ENCODE measurements around the gene TGFBR3.

Gene TGFBR3

DNA sequence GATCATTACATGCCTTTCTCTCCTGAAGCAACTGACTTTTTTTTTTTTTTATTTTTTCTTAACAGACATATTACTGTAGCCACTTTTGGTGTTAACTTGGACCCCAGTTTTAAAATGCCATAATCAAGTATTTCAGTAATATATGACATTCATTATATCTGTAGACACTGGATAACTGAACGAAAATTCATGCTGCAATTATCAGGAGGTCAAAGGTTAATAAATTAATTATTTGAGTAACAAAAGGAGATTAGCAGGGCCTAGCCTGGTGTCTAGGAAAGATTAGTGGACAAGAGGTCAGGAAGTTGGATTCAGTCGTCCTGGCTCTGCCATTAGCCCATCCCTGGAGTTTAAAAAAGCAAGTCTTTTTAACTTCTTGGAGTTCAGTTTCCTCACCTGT lies 168.1 kb downstream of the TGFBR3 start:
- no peak for DNase-seq (ENCODE audit: low read depth in 1 of 2, low spot score in 1 of 2)

GRCh38 chr1:91716339-91716738 lies 169.6 kb downstream of the TGFBR3 start:
- DNase-seq (ENCODE audit: low read depth in 1 of 2, low spot score in 1 of 2): no peak

GRCh38 chr1:91715416-91716000 lies 170.4 kb downstream of the TGFBR3 start:
- DNase-seq (ENCODE audit: low read depth in 1 of 2, low spot score in 1 of 2): no peak

DNA sequence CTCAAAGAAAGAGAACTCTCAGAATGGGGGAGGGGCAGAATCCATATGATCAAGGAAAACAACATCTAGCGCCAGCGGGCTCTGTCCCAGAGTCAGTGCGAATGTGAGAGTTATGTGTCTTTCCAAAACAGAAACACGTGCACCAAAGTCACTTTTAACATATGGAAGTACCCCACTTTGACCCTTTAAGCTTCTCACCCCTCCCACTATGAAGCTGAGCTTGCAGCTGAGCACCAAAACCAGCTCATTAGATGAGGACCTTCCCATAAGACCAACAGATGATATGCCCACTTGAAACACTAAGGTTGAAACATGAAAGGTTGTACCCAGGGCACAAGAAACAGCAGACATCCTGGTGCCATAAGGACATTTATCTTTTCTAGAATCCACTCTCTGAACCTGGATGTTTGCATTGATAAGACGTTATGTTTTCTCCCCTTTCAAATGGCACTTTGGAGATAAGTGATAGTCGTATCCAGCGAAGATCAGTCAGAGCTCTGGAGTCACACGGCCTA lies 171.0 kb downstream of the TGFBR3 start:
- DNase-seq (ENCODE audit: low read depth in 1 of 2, low spot score in 1 of 2): no peak

DNA sequence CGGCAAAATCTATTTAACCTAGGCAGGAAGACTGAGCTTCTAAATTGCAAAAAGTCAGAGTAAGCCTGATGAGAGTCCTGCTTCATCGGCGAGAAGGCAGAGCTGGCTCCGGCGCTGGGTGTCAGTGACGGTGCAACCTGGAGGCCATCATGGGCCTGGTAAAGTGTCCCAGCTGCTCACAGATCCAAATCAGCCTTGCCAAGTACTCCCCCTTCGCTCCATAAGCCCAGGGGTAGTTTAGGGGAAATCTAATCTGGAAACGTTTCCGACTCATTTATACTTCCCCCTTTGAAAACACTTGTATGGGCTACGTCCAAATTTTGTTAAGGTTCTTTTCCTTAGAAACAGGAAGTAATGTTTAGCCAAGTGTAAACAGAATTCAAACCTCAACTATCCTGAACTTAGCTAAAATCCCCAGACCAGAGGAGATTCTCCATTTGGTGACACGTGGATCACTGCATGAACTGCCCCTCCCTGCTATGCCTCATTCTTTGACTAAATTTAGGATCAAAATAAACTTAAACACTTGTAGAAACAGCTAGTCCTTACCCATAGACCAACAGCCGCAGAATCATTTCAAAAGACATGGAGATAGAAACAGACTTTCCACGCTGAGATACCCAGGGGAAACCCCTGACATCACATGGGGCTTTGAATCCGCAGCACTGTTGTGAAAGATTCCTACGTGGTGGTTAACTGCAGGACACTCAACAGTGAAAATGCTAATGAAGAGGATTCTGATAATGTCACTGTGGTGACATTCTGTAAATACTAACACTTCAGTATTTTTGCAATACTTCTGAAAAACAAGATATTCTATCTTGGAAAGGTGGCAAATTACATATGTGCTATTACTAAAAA lies 172.7 kb downstream of the TGFBR3 start:
- no peak for DNase-seq (ENCODE audit: low read depth in 1 of 2, low spot score in 1 of 2)

DNA sequence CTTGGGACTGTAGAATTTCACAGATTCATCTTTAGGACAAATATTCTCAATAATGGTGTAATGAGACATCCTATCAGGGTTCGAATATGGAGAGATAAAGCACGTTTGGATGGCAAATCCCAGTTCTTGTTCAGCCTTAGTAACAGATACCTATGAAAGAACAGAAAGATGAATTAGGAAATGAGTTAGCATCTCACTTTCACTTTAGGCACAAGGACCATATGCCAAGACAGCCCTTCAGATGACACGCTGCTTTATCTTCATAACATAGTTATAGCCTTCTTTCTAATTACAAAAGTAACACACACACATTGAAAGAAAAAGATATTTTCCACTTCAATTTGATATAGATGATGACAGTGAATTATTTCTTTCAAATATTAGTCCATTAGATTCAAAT lies 173.6 kb downstream of the TGFBR3 start:
- DNase-seq (ENCODE audit: low read depth in 1 of 2, low spot score in 1 of 2): no peak

DNA sequence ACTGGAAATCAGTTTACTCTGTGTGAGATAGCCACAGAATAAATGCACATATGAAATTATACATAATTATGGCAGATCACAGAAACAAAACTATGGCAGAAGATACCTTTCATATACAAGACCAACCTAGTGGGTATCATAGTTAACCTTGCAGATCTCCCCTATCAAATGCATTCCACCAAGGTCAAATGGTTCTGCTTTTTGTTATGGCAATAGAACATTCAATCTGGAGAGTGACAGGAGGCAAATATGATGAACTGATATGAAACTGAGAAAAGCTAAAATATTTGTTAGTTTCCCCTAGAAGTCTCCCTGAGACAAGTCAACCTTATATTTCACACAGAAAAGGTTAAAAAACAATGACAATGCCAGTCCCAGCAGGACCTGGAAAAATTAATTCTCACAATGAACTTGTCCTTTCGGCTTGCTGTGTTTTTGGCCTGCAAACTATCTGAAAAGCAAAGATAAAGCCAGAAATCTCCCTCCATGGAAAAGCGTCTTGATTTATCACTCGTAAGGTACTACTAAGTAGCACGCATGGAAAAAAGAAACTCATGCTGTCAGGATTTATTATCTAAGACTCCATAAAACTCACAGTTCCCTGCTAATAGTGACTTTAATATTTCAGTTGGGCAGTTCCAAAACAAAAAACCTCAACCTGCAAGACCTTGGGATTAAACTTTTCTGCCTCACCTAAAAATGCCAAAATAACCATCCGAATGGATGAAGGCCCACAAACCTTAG lies 174.3 kb downstream of the TGFBR3 start:
- DNase-seq (ENCODE audit: low read depth in 1 of 2, low spot score in 1 of 2): no peak

DNA sequence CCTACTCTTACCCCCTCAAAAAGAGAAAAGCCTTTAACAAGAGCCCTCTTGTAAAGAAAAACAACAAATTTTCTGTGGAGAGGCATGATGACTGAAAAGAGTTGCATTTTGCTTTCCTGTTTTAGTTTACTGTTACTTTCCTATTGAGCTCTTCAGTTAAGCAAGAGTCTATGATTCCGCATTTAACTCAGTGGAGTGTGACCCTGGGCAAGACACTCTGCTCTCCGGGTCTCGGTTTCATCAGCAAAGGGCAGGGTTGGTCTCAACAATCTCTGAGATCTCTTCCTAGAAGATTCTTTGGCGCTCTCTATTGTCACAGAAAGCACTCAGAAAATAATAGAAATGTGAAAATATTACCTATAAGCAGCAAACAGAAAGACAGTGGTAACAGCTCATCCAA lies 175.7 kb downstream of the TGFBR3 start:
- DNase-seq (ENCODE audit: low read depth in 1 of 2, low spot score in 1 of 2): no peak

DNA sequence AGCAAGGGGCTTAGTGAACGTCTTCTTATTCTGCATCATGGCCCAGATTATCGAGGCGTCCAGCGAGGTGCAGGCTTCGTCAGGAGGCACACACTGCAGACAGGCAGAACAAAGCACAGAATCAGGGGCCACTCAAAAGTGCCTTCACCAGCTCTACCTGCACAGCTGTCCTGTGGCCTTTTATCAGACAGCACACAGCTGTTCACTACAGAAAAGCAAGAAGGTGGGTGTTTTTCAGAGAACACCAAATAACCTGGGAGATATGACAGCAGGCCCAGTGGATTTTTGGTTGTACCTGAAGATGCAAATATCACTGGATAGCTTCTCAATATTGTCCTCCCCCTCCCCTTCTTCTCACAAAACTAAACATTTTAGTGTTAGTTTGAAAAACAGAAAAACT lies 177.3 kb downstream of the TGFBR3 start:
- no peak for DNase-seq (ENCODE audit: low read depth in 1 of 2, low spot score in 1 of 2)

DNA sequence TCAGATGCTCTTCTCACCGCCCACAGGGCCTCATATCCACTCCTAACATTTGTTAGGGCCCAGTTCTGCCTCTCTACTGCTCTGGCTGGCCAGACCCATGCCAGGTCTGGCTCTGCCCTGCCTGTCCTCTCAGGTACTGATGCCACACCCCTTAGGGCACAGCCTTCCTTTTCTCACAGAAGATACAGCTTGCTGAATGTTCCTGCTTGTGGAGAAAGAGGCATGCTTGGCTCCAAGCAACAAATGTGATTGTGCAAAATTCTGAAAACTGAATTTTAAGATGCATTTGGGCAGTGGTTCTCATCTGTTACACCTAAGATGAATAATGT lies 178.1 kb downstream of the TGFBR3 start:
- no peak for DNase-seq (ENCODE audit: low read depth in 1 of 2, low spot score in 1 of 2)

- DNase-seq (ENCODE audit: low read depth in 1 of 2, low spot score in 1 of 2): no peak
Measured at GRCh38 chr1:91707114-91707889, 178.6 kb downstream of the TGFBR3 start.

DNA sequence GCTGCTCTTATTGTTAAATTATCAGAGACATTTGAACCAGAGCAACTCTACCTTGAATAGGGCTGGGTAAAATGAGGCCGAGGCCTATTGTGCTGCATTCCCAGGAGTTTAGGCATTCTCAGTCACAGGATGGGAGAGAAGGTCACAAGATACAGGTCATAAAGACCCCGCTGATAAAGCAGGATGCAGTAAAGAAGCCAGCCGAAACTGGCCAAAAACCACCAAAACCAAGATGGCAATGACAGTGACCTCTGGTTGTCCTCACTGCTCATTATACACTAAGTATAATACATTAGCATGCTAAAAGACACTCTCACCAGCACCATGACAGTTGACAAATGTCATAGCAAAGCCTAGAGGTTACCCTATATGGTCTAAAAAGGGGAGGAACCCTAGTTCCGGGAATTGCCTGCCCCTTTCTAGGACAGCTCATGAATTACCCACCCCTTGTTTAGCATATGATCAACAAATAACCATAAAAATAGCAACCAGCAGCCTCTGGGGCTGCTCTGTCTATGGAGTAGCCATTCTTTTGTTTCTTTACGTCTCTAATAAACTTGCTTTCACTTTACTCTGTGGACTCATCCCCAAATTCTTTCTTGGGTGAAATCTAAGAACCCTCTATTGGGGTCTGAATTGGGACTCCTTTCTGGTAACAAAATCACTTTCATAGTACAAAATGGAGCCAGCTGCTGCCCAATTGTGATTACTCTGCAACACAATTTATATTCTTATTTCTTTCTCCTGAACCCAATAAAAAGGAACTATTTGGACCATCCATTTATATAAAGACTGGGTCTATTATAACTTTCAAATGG lies 179.6 kb downstream of the TGFBR3 start:
- DNase-seq (ENCODE audit: low read depth in 1 of 2, low spot score in 1 of 2): no peak

GRCh38 chr1:91704746-91705145 lies 181.2 kb downstream of the TGFBR3 start:
- no peak for DNase-seq (ENCODE audit: low read depth in 1 of 2, low spot score in 1 of 2)

- no peak for DNase-seq (ENCODE audit: low read depth in 1 of 2, low spot score in 1 of 2)
Measured at GRCh38 chr1:91703095-91703494, 182.9 kb downstream of the TGFBR3 start.

DNA sequence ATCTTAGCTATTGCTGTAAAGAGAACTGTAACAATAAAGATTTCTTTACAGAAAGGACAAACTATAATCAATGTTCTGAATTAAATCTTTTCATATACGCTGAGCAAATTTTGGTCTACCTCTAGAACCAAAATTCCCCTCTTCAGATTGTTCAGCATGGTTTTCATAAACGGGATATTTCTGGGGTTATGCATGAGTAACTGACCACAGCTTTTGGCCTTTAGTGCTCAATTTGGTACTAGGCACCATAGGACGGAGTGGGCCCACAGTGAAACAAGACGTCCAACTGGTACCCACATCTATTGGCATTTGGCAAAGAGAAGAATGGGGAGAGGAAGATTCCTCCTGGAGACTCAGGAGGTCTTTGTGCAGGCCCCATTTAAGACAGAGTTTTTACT lies 184.5 kb downstream of the TGFBR3 start:
- DNase-seq (ENCODE audit: low read depth in 1 of 2, low spot score in 1 of 2): no peak

GRCh38 chr1:91700771-91701471 lies 185.0 kb downstream of the TGFBR3 start:
- no peak for DNase-seq (ENCODE audit: low read depth in 1 of 2, low spot score in 1 of 2)

- no peak for DNase-seq (ENCODE audit: low read depth in 1 of 2, low spot score in 1 of 2)
Measured at GRCh38 chr1:91700332-91700731, 185.6 kb downstream of the TGFBR3 start.

- DNase-seq (ENCODE audit: low read depth in 1 of 2, low spot score in 1 of 2): no peak
Measured at GRCh38 chr1:91699339-91699974, 186.5 kb downstream of the TGFBR3 start.

GRCh38 chr1:91697861-91698260 lies 188.1 kb downstream of the TGFBR3 start:
- DNase-seq (ENCODE audit: low read depth in 1 of 2, low spot score in 1 of 2): no peak
